ENCODE data around the gene MMP24.
A peak's percentile ranks its signal among the peaks of the same experiment; 100 is the strongest.

MMP24 gene

GRCh38 chr20:35290186-35290886 is 63.8 kb downstream of the MMP24 start:
- Histone ChIP-seq H3K9me3 (ENCODE audit: severe bottlenecking) (no peaks in the 10 kb centered on the region), H3K4me3 (ENCODE audit: severe bottlenecking) (no peak overlapping the region), H3K36me3 (ENCODE audit: low read depth) (no peaks in the 10 kb centered on the region), H3K27ac (ENCODE audit: poor library complexity, severe bottlenecking) (no peak overlapping the region), H3K4me1 (ENCODE audit: insufficient read depth, poor library complexity, severe bottlenecking) (no peaks in the 10 kb centered on the region), H3K27me3 (ENCODE audit: insufficient read depth, poor library complexity, severe bottlenecking) (no peaks in the 10 kb centered on the region)
- DNase-seq (ENCODE audit: low spot score) (no peak), ATAC-seq (ENCODE audit: low read depth) (0 out of 3 replicates have a peak, but pooled peaks have one; percentile 3)
- TF ChIP-seq, protein P1, sequence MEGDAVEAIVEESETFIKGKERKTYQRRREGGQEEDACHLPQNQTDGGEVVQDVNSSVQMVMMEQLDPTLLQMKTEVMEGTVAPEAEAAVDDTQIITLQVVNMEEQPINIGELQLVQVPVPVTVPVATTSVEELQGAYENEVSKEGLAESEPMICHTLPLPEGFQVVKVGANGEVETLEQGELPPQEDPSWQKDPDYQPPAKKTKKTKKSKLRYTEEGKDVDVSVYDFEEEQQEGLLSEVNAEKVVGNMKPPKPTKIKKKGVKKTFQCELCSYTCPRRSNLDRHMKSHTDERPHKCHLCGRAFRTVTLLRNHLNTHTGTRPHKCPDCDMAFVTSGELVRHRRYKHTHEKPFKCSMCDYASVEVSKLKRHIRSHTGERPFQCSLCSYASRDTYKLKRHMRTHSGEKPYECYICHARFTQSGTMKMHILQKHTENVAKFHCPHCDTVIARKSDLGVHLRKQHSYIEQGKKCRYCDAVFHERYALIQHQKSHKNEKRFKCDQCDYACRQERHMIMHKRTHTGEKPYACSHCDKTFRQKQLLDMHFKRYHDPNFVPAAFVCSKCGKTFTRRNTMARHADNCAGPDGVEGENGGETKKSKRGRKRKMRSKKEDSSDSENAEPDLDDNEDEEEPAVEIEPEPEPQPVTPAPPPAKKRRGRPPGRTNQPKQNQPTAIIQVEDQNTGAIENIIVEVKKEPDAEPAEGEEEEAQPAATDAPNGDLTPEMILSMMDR (IDR thresholded peaks at IDR 0.05; ENCODE audit: poor library complexity, severe bottlenecking): no peak

GRCh38 chr20:35290887-35291417 is 64.5 kb downstream of the MMP24 start:
- ATAC-seq (ENCODE audit: low read depth) (no peak), DNase-seq (ENCODE audit: low spot score) (no peak)
- H3K9me3 ChIP-seq (ENCODE audit: severe bottlenecking): no peaks in the 10 kb centered on the region
- TF ChIP-seq, protein P1 (IDR thresholded peaks at IDR 0.05; ENCODE audit: poor library complexity, severe bottlenecking): no peak
- no peaks in the 10 kb centered on the region for H3K27me3 ChIP-seq (ENCODE audit: insufficient read depth, poor library complexity, severe bottlenecking)
- H3K4me1 ChIP-seq (ENCODE audit: insufficient read depth, poor library complexity, severe bottlenecking): no peaks in the 10 kb centered on the region
- H3K36me3 ChIP-seq (ENCODE audit: low read depth): no peaks in the 10 kb centered on the region
- H3K27ac ChIP-seq (ENCODE audit: poor library complexity, severe bottlenecking): no peak overlapping the region
- no peak overlapping the region for H3K4me3 ChIP-seq (ENCODE audit: severe bottlenecking)

GRCh38 chr20:35291654-35292503 is 65.4 kb downstream of the MMP24 start, which contains the start of gene FAM83C:
TSS of gene FAM83C (minus strand) at chr20:35292425. CDS start at chr20:35292304, 121 bp downstream.
- TF ChIP-seq, protein P1 (IDR thresholded peaks at IDR 0.05; ENCODE audit: poor library complexity, severe bottlenecking): no peak
- ATAC-seq (ENCODE audit: low read depth) (no peak), DNase-seq (ENCODE audit: low spot score) (no peak)
- Histone ChIP-seq H3K4me3 (ENCODE audit: severe bottlenecking) (no peak within 1 kb of the TSS), H3K27me3 (ENCODE audit: insufficient read depth, poor library complexity, severe bottlenecking) (no peaks in the 10 kb centered on the region), H3K9me3 (ENCODE audit: severe bottlenecking) (no peaks in the 10 kb centered on the region), H3K36me3 (ENCODE audit: low read depth) (no peaks in the 10 kb centered on the region), H3K4me1 (ENCODE audit: insufficient read depth, poor library complexity, severe bottlenecking) (no peaks in the 10 kb centered on the region), H3K27ac (ENCODE audit: poor library complexity, severe bottlenecking) (no peak within 1 kb of the TSS)

DNA sequence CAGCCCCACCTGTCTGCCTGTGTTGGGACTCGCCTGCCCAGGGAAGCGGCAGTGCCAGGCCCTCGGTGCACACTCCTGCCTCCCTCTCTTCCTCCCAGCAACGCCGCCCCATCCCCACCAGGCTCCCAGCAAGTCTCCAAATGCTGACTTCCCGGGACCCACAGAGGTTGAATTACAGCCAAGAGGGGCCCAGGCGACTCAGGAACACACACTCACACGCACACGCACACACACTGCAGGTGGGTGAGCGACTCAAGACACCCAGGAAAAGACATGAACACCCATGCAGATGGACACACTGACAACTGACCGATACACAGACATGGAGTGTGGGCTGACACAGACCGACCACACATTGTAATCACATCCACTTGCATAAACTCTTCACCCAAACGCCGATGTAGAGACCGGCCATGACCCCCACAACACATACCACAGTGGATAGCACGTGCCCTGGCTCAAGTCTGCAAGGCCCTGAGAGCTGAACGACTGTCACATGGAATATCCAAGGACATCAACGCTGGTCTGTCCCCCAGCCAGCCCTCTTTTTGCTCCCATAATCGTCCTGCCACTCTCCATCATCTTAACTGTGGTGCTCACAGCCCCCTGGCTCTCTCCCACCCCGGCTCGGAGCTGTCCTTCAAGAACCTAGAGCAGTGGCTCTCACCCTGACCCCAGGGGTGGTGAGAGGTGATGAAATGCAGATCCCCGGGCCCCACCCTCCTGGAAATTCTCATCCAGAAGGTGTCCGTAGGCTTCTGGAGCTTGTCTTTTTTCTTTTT is 66.2 kb downstream of the MMP24 start:
- H3K36me3 ChIP-seq (ENCODE audit: low read depth): no peaks in the 10 kb centered on the region
- peaks cover 5% of the 10 kb centered on the region for H3K4me1 ChIP-seq (ENCODE audit: insufficient read depth, poor library complexity, severe bottlenecking)
- ATAC-seq (ENCODE audit: low read depth) (no peak), DNase-seq (ENCODE audit: low spot score) (no peak)
- no peak overlapping the region for H3K27ac ChIP-seq (ENCODE audit: poor library complexity, severe bottlenecking)
- H3K27me3 ChIP-seq (ENCODE audit: insufficient read depth, poor library complexity, severe bottlenecking): no peaks in the 10 kb centered on the region
- no peaks in the 10 kb centered on the region for H3K9me3 ChIP-seq (ENCODE audit: severe bottlenecking)
- TF ChIP-seq, protein P1 (IDR thresholded peaks at IDR 0.05; ENCODE audit: poor library complexity, severe bottlenecking): no peak
- H3K4me3 ChIP-seq (ENCODE audit: severe bottlenecking): no peak overlapping the region

Data from RWPE2 (cell line).